GM23248 (cell line): ENCODE results near the gene SLC35G3.
"Not testable (repeated sequence)": the region's sequence is repeated elsewhere in the genome, so short reads cannot be mapped to it uniquely, and the experiment has no call there.

Experiments used
- EZH2 ChIP-seq: fragments of 200-600 bp; sonication (generic); IDR thresholded peaks from 2 replicates; pipeline ENCODE4 v1.6.1; 2018; ENCODE audit warnings: antibody characterized with exemption, mild to moderate bottlenecking; ENCODE audit not compliant: insufficient read depth, poor library complexity, severe bottlenecking
- EZH2phosphoT487 ChIP-seq: fragments of 200-600 bp; sonication (generic); IDR thresholded peaks from 2 replicates; pipeline ENCODE4 v1.6.1; 2018; ENCODE audit warnings: antibody characterized with exemption, moderate library complexity, mild to moderate bottlenecking, low read depth; ENCODE audit not compliant: insufficient read depth

DNA sequence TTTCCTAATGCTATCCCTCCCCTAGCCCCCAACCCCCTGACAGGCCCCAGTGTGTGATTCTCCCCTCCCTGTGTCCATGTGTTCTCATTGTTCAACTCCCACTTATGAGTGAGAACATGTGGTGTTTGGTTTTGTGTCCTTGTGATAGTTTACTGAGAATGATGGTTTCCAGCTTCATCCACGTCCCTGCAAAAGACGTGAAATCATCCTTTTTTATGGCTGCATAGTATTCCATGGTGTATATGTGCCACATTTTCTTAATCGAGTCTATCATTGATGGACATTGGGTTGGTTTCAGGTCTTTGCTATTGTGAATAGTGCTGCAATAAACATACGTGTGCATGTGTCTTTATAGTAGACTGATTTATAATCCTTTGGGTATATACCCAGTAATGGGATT lies 40.1 kb upstream of the SLC35G3 start:
- not testable (repeated sequence) for TF ChIP-seq EZH2, EZH2phosphoT487
